GM12878 (cell line): ENCODE results near the gene ZNF280A. TPM values are rescaled to one million over a fixed set of nuclear protein-coding genes. Genes with fewer than 3 reads are reported as not detected.

ENCODE experiments used
- ATAC-seq: fragments of 200-7000 bp; cut with Tn5 transposase; 3 replicates; pipeline ENCODE4 v1.9.1; 2020; ENCODE audit warnings: mild to moderate bottlenecking, moderate library complexity
- BruUV-seq: library from RNA; stranded (reverse); fragments of 400-500 nt; replicated peaks from 2 replicates; lab custom pipeline; 2021; lab: Mats Ljungman, UMichigan
- CTCF ChIA-PET: fragments of 300-600 bp; sonication (Branson Sonifier 250); formaldehyde crosslinking; extraction: SDS; loops from one replicate; lab custom pipeline; 2021; ENCODE audit warnings: inconsistent platforms; lab: Yijun Ruan, JAX
- POLR2A ChIA-PET: fragments of 350-600 bp; formaldehyde crosslinking; extraction: SDS; loops from one replicate; lab custom pipeline; 2021; ENCODE audit warnings: inconsistent platforms; lab: Charles Lee
- RAD21 ChIA-PET: fragments of 300-600 bp; sonication (Branson Sonifier 250); formaldehyde crosslinking; loops from one replicate; lab custom pipeline; 2023; ENCODE audit warnings: antibody characterized with exemption; ENCODE audit not compliant: unreplicated experiment; lab: Charles Lee
- SMC1A ChIA-PET: fragments of 300-600 bp; sonication (Branson Sonifier 250); formaldehyde crosslinking; loops from one replicate; lab custom pipeline; 2023; ENCODE audit not compliant: unreplicated experiment, uncharacterized antibody; lab: Charles Lee
- DNase-seq: peaks from one replicate; pipeline ENCODE4 v3.0.0-alpha.2; 2011; ENCODE audit warnings: low read depth, low spot score
- FAIRE-seq: peaks from 3 replicates; lab custom pipeline; 2011; peaks lifted over from hg19 to GRCh38; lab: Jason Lieb, UNC
- H2AFZ ChIP-seq: 2 replicates; pipeline ENCODE4 v1.6.0; 2011; ENCODE audit warnings: low read depth, low read length, control low read depth; ENCODE audit not compliant: control insufficient read depth
- H3K27ac ChIP-seq: 2 replicates; pipeline ENCODE4 v1.5.1; 2011; ENCODE audit warnings: control low read depth; ENCODE audit not compliant: control insufficient read depth, insufficient read depth
- H3K27me3 ChIP-seq, 2 experiments: replicated peaks in 1 of 2; 2 replicates each; pipeline versions ENCODE4 v1.6.0 to v1.6.1; 2011; ENCODE audit warnings: low read length in 1 of 2; ENCODE audit not compliant: control insufficient read depth in 2 of 2, insufficient read depth in 2 of 2
- H3K36me3 ChIP-seq, 2 experiments: 2 replicates each; pipeline ENCODE4 v1.5.1; 2011; ENCODE audit warnings: low read length in 1 of 2; ENCODE audit not compliant: control insufficient read depth in 2 of 2, insufficient read depth in 2 of 2
- H3K4me1 ChIP-seq: 2 replicates; pipeline ENCODE4 v1.6.1; 2011; ENCODE audit warnings: mild to moderate bottlenecking, low read length, moderate library complexity, mixed read lengths; ENCODE audit not compliant: control insufficient read depth, insufficient read depth
- H3K4me2 ChIP-seq: 2 replicates; pipeline ENCODE4 v1.6.0; 2011; ENCODE audit warnings: control low read depth; ENCODE audit not compliant: control insufficient read depth, insufficient read depth
- H3K4me3 ChIP-seq: fragments of 200-600 bp; sonication (generic); 2 replicates; pipeline ENCODE4 v1.5.1; 2016
- H3K79me2 ChIP-seq: 2 replicates; pipeline ENCODE4 v1.6.0; 2011; ENCODE audit warnings: low read length; ENCODE audit not compliant: control insufficient read depth, insufficient read depth
- H3K9ac ChIP-seq: 2 replicates; pipeline ENCODE4 v1.8.0; 2011; ENCODE audit warnings: low read length, control low read depth, mixed read lengths; ENCODE audit not compliant: control insufficient read depth, insufficient read depth
- H3K9me3 ChIP-seq: replicated peaks from 3 replicates; pipeline ENCODE4 v1.5.1; 2011; ENCODE audit warnings: mild to moderate bottlenecking, low read length; ENCODE audit not compliant: control insufficient read depth, insufficient read depth
- H4K20me1 ChIP-seq: 2 replicates; pipeline ENCODE4 v1.6.0; 2011; ENCODE audit not compliant: control insufficient read depth, insufficient read depth
- HCFC1 ChIP-seq: fragments of 150-350 bp; IDR thresholded peaks from 2 replicates; pipeline ENCODE4 v1.6.1; 2014; ENCODE audit warnings: low read length
- NBN ChIP-seq: fragments of 450-650 bp; IDR thresholded peaks from 2 replicates; pipeline ENCODE4 v1.6.1; 2016
- RUNX3 ChIP-seq: IDR thresholded peaks from 2 replicates; pipeline ENCODE4 v1.6.1; 2012; ENCODE audit warnings: low read length, inconsistent platforms
- SMARCA5 ChIP-seq: fragments of 450-650 bp; IDR thresholded peaks from 2 replicates; pipeline ENCODE4 v1.6.1; 2017; ENCODE audit warnings: mild to moderate bottlenecking
- ZBTB4 ChIP-seq: fragments of 450-650 bp; formaldehyde crosslinking; IDR thresholded peaks from 2 replicates; pipeline ENCODE4 v1.4.0; 2022; ENCODE audit warnings: mild to moderate bottlenecking, moderate library complexity
- ZNF687 ChIP-seq: fragments of 450-650 bp; IDR thresholded peaks from 2 replicates; pipeline ENCODE4 v1.6.1; 2017; ENCODE audit warnings: mild to moderate bottlenecking, moderate library complexity
- WGBS: methylation state at CpG from one replicate; pipeline ENCODE4 v1.1.6; 2016; ENCODE audit warnings: low lambda C conversion rate; ENCODE audit not compliant: insufficient replicate concordance, insufficient coverage; ENCODE audit errors: missing lambda C conversion rate; 5-methylcytosine and 5-hydroxymethylcytosine counted together
- in situ Hi-C: fragments of 300-500 bp; cut with MboI; formaldehyde crosslinking; loops from 9 replicates; pipeline ENCODE4 v1.14.3; 2018; ENCODE audit warnings: mixed read lengths
- intact Hi-C: fragments of 100-400 bp; cut with micrococcal nuclease; formaldehyde crosslinking; loops from one replicate; pipeline ENCODE4 v1.14.2; 2022; ENCODE audit not compliant: unreplicated experiment
- polyA plus RNA-seq, 11 experiments: library from polyadenylated mRNA; depleted of rRNA in 4 of 11; unstranded in 6 of 11; stranded (reverse) in 5 of 11; fragments of >200 nt; fragmentation: Nextera tagmentation in 4 of 11; fragmentation: Illumina TruSeq in 1 of 11; extraction: Ambion mirVana in 4 of 11; extraction: Trizol in 1 of 11; gene quantifications; 1 replicate in 1 of 11; 2 replicates in 10 of 11; pipeline versions ENCODE4 v1.2.1 to v1.2.3, GENCODE V29; 2011 to 2016; ENCODE audit warnings: inconsistent platforms in 2 of 11, missing spikeins in 2 of 11, low read depth in 1 of 11
- total RNA-seq, 4 experiments: library from RNA; depleted of rRNA in 3 of 4; stranded (reverse); fragments of >200 nt in 3 of 4; fragmentation: Illumina TruSeq in 1 of 4; extraction: Trizol in 1 of 4; gene quantifications; 2 replicates each; pipeline versions ENCODE4 v1.2.1 to v1.2.3, GENCODE V29; 2013 to 2021
- TF ChIP-seq, protein P1 (sequence below): IDR thresholded peaks from 2 replicates; pipeline ENCODE4 v1.6.1; 2012; ENCODE audit warnings: low read length, inconsistent platforms
- TF ChIP-seq, protein P2 (sequence below): fragments of 450-650 bp; formaldehyde crosslinking; IDR thresholded peaks from 2 replicates; pipeline ENCODE4 v1.5.0; 2022; ENCODE audit warnings: mild to moderate bottlenecking, missing genetic modification characterization
- TF ChIP-seq, protein P3 (sequence below): fragments of 450-650 bp; conservative IDR thresholded peaks from 2 replicates; pipeline ENCODE4 v1.6.1; 2017; ENCODE audit warnings: mild to moderate bottlenecking, moderate library complexity

ZNF280A gene
- total and polyA plus RNA-seq, 10 of the 15 experiments (the other 5 are each of a cell fraction or from before 2014, with no cell fraction given) = 0.03 to 0.06 TPM; not detected in 8

GRCh38 chr22:22479116-22479515 is 41.0 kb downstream of the ZNF280A start:
- RAD21 ChIA-PET = interaction anchor here (0.6 kb wide), 1 partner anchor 17 kb away, joined by 3 read pairs; no protein-coding TSS in a partner anchor
- no peak overlapping the region for H3K9ac ChIP-seq
- no peak for FAIRE-seq

More at GRCh38 chr22:22479116-22479515, 41.0 kb downstream of the ZNF280A start:
- 83% methylated on average over 2 of the region's 2 CpGs for WGBS
- ChIA-PET POLR2A (interaction anchor here (0.6 kb wide), 1 partner anchor 76 kb away, joined by 5 read pairs; no protein-coding TSS in a partner anchor), CTCF (interaction anchor here (0.6 to 0.8 kb wide), 2 partner anchors 15 to 57 kb away, joined by 3 read pairs; no protein-coding TSS in a partner anchor), SMC1A (no interaction called here)
- no peak overlapping the region for H3K27ac ChIP-seq
- ATAC-seq (no peak), DNase-seq (no peak)
- no peaks in the 10 kb centered on the region for H3K27me3 ChIP-seq
- no peak overlapping the region for H2AFZ ChIP-seq
- no peak overlapping the region for H3K4me2 ChIP-seq
- in situ Hi-C loops (no loop called here), intact Hi-C loops (no loop called here)
- H3K9me3 ChIP-seq = no peaks in the 10 kb centered on the region
- no peak for TF ChIP-seq RUNX3
- TF ChIP-seq SMARCA5 = no peak
- TF ChIP-seq, protein P1, sequence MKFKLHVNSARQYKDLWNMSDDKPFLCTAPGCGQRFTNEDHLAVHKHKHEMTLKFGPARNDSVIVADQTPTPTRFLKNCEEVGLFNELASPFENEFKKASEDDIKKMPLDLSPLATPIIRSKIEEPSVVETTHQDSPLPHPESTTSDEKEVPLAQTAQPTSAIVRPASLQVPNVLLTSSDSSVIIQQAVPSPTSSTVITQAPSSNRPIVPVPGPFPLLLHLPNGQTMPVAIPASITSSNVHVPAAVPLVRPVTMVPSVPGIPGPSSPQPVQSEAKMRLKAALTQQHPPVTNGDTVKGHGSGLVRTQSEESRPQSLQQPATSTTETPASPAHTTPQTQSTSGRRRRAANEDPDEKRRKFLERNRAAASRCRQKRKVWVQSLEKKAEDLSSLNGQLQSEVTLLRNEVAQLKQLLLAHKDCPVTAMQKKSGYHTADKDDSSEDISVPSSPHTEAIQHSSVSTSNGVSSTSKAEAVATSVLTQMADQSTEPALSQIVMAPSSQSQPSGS = no peak
- no peak for TF ChIP-seq ZNF687
- no peak for TF ChIP-seq HCFC1
- TF ChIP-seq NBN = no peak
- TF ChIP-seq ZBTB4 = no peak
- TF ChIP-seq, protein P2, sequence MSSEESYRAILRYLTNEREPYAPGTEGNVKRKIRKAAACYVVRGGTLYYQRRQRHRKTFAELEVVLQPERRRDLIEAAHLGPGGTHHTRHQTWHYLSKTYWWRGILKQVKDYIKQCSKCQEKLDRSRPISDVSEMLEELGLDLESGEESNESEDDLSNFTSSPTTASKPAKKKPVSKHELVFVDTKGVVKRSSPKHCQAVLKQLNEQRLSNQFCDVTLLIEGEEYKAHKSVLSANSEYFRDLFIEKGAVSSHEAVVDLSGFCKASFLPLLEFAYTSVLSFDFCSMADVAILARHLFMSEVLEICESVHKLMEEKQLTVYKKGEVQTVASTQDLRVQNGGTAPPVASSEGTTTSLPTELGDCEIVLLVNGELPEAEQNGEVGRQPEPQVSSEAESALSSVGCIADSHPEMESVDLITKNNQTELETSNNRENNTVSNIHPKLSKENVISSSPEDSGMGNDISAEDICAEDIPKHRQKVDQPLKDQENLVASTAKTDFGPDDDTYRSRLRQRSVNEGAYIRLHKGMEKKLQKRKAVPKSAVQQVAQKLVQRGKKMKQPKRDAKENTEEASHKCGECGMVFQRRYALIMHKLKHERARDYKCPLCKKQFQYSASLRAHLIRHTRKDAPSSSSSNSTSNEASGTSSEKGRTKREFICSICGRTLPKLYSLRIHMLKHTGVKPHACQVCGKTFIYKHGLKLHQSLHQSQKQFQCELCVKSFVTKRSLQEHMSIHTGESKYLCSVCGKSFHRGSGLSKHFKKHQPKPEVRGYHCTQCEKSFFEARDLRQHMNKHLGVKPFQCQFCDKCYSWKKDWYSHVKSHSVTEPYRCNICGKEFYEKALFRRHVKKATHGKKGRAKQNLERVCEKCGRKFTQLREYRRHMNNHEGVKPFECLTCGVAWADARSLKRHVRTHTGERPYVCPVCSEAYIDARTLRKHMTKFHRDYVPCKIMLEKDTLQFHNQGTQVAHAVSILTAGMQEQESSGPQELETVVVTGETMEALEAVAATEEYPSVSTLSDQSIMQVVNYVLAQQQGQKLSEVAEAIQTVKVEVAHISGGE (CRISPR knock-in tag) = no peak
- TF ChIP-seq, protein P3, sequence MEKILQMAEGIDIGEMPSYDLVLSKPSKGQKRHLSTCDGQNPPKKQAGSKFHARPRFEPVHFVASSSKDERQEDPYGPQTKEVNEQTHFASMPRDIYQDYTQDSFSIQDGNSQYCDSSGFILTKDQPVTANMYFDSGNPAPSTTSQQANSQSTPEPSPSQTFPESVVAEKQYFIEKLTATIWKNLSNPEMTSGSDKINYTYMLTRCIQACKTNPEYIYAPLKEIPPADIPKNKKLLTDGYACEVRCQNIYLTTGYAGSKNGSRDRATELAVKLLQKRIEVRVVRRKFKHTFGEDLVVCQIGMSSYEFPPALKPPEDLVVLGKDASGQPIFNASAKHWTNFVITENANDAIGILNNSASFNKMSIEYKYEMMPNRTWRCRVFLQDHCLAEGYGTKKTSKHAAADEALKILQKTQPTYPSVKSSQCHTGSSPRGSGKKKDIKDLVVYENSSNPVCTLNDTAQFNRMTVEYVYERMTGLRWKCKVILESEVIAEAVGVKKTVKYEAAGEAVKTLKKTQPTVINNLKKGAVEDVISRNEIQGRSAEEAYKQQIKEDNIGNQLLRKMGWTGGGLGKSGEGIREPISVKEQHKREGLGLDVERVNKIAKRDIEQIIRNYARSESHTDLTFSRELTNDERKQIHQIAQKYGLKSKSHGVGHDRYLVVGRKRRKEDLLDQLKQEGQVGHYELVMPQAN = no peak
- no peaks in the 10 kb centered on the region for H3K79me2 ChIP-seq
- no TSS peak for BruUV-seq
- H3K36me3 ChIP-seq = no peaks in the 10 kb centered on the region
- no peak overlapping the region for H3K4me3 ChIP-seq
- no peaks in the 10 kb centered on the region for H3K4me1 ChIP-seq
- H4K20me1 ChIP-seq = no peaks in the 10 kb centered on the region
